22Rv1 (cell line): Measurements from ENCODE around the gene SPTAN1.

Experiments
- ZFX ChIP-seq: fragments of 450-650 bp; IDR thresholded peaks from 2 replicates; pipeline ENCODE4 v1.6.1; 2017; ENCODE audit warnings: antibody characterized with exemption, borderline replicate concordance
- TF ChIP-seq, protein P1 (sequence below): fragments of 450-650 bp; IDR thresholded peaks from 2 replicates; pipeline ENCODE4 v1.5.1; 2017; ENCODE audit warnings: mild to moderate bottlenecking

DNA sequence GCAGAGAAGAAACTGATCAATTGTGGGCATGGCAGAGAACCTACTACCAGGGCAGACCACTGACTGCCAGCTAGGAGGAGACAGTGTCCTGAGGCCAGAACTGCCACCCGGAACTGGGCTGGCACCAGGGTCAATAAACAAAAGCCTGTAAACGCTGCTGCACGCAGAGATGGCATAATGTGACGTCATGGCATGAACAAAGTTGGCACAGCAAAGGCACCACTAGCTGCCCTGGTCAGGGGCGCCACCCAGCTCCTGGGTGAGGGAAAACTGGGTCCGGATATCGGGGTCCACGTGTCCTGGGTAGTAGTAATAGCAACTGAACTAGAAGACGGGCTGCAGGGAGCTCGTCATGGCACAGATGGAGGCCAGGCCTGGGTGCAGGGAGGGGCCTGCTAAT lies 72.2 kb downstream of the SPTAN1 start:
- TF ChIP-seq, protein P1, sequence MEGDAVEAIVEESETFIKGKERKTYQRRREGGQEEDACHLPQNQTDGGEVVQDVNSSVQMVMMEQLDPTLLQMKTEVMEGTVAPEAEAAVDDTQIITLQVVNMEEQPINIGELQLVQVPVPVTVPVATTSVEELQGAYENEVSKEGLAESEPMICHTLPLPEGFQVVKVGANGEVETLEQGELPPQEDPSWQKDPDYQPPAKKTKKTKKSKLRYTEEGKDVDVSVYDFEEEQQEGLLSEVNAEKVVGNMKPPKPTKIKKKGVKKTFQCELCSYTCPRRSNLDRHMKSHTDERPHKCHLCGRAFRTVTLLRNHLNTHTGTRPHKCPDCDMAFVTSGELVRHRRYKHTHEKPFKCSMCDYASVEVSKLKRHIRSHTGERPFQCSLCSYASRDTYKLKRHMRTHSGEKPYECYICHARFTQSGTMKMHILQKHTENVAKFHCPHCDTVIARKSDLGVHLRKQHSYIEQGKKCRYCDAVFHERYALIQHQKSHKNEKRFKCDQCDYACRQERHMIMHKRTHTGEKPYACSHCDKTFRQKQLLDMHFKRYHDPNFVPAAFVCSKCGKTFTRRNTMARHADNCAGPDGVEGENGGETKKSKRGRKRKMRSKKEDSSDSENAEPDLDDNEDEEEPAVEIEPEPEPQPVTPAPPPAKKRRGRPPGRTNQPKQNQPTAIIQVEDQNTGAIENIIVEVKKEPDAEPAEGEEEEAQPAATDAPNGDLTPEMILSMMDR, result no peak
- TF ChIP-seq ZFX, result no peak
